D721Med (cell line): Measurements from ENCODE around the gene DAPK1.

Experiments used
- DNase-seq: peaks from one replicate; pipeline ENCODE4 v3.0.0; 2011; ENCODE audit warnings: low spot score; ENCODE audit not compliant: insufficient read length
- FAIRE-seq: peaks from 2 replicates; lab custom pipeline; 2011; peaks lifted over from hg19 to GRCh38; lab: Jason Lieb, UNC
- CTCF ChIP-seq: IDR thresholded peaks from 2 replicates; pipeline ENCODE4 v1.5.1; 2012; ENCODE audit warnings: mild to moderate bottlenecking, control low read depth; ENCODE audit not compliant: insufficient read depth; ENCODE audit errors: missing control alignments

Gene DAPK1

GRCh38 chr9:87467187-87467586 is 30.5 kb upstream of the DAPK1 start:
- TF ChIP-seq CTCF = no peak
- no peak for DNase-seq
- no peak for FAIRE-seq

GRCh38 chr9:87469793-87470465 is 27.7 kb upstream of the DAPK1 start:
- no peak for TF ChIP-seq CTCF
- no peak for DNase-seq
- FAIRE-seq = no peak

GRCh38 chr9:87471746-87472145 is 25.9 kb upstream of the DAPK1 start:
- DNase-seq = no peak
- no peak for TF ChIP-seq CTCF
- FAIRE-seq = no peak

- no peak for DNase-seq
- FAIRE-seq = no peak
- TF ChIP-seq CTCF = no peak
Observed at GRCh38 chr9:87475463-87475862, 22.2 kb upstream of the DAPK1 start.

- TF ChIP-seq CTCF = no peak
- DNase-seq = no peak
- no peak for FAIRE-seq
Observed at GRCh38 chr9:87478226-87478992, 19.3 kb upstream of the DAPK1 start.

- TF ChIP-seq CTCF = no peak
- FAIRE-seq (no peak), DNase-seq (no peak)
Observed at GRCh38 chr9:87479801-87480201, 17.9 kb upstream of the DAPK1 start.
